Activated CD4-positive, CD25-positive, alpha-beta regulatory T cell treated with anti-CD3 and anti-CD28 coated beads, Interleukin-2, amount 50 U/mL, for 24 hours (primary cell): ENCODE measurements around the gene CHSY1.

Experiments used
- ATAC-seq, 2 donors: fragments of 150-1000 bp; cut with Tn5 transposase; one replicate each; pipeline ENCODE4 v1.10.0; 2021; ENCODE audit warnings: mild to moderate bottlenecking in 1 of 2, moderate library complexity in 1 of 2

The CHSY1 gene

GRCh38 chr15:101149864-101150722, 101.8 kb downstream of the CHSY1 start:
- ATAC-seq: no peak

GRCh38 chr15:101148881-101149664, 102.8 kb downstream of the CHSY1 start:
- no peak for ATAC-seq

GRCh38 chr15:101148166-101148880, 103.5 kb downstream of the CHSY1 start:
- no peak for ATAC-seq

- no peak for ATAC-seq
These were observed 104.7 kb downstream of the CHSY1 start for GRCh38 chr15:101147181-101147580.

- no peak for ATAC-seq
These were observed 105.6 kb downstream of the CHSY1 start for GRCh38 chr15:101146118-101146702.

- no peak for ATAC-seq
These were observed 106.5 kb downstream of the CHSY1 start for GRCh38 chr15:101145362-101145761.

GRCh38 chr15:101143321-101143720, 108.5 kb downstream of the CHSY1 start:
- no peak for ATAC-seq

- no peak for ATAC-seq
These were observed 109.1 kb downstream of the CHSY1 start for GRCh38 chr15:101142711-101143110.

GRCh38 chr15:101141926-101142527, 109.8 kb downstream of the CHSY1 start:
- ATAC-seq: no peak

GRCh38 chr15:101140697-101141065, 111.2 kb downstream of the CHSY1 start:
- ATAC-seq: no peak

- ATAC-seq: no peak
These were observed 111.7 kb downstream of the CHSY1 start for GRCh38 chr15:101139986-101140696.

- no peak for ATAC-seq
These were observed 112.7 kb downstream of the CHSY1 start for GRCh38 chr15:101138913-101139880.

- ATAC-seq: no peak
These were observed 113.7 kb downstream of the CHSY1 start for GRCh38 chr15:101138086-101138660.

GRCh38 chr15:101137312-101137940, 114.4 kb downstream of the CHSY1 start:
- peak in 1 of 2 donors; percentile 22 for ATAC-seq

GRCh38 chr15:101136381-101137268, 115.2 kb downstream of the CHSY1 start:
- no peak for ATAC-seq

- ATAC-seq: peak; percentile 65 to 66
These were observed 116.2 kb downstream of the CHSY1 start for GRCh38 chr15:101135532-101136166.

- no peak for ATAC-seq
These were observed 117.1 kb downstream of the CHSY1 start for GRCh38 chr15:101134780-101135179.

- no peak for ATAC-seq
These were observed 118.0 kb downstream of the CHSY1 start for GRCh38 chr15:101133751-101134261.
